ACC112 (cell line): ENCODE results near the gene DDTL.
"Not testable (repeated sequence)": the region's sequence is repeated elsewhere in the genome, so short reads cannot be mapped to it uniquely, and the experiment has no call there.

Experiments used
- H2AFZ ChIP-seq: fragments of 200-600 bp; sonication (generic); one replicate; pipeline ENCODE4 v1.6.0; 2017; ENCODE audit warnings: antibody characterized with exemption, low read length; ENCODE audit not compliant: unreplicated experiment
- H3K27ac ChIP-seq: fragments of 200-600 bp; sonication (generic); 2 replicates; pipeline ENCODE4 v1.5.1; 2014; ENCODE audit warnings: low read depth, mild to moderate bottlenecking, antibody characterized with exemption, low read length, moderate library complexity
- H3K27me3 ChIP-seq: fragments of 200-600 bp; sonication (generic); 2 replicates; pipeline ENCODE4 v1.6.1; 2014; ENCODE audit warnings: mild to moderate bottlenecking, antibody characterized with exemption, low read length, moderate library complexity, mixed read lengths; ENCODE audit not compliant: insufficient read depth
- H3K36me3 ChIP-seq: fragments of 200-600 bp; sonication (generic); 2 replicates; pipeline ENCODE4 v1.6.1; 2016; ENCODE audit warnings: mild to moderate bottlenecking, antibody characterized with exemption, low read length, moderate library complexity, mixed read lengths; ENCODE audit not compliant: insufficient read depth
- H3K4me1 ChIP-seq: fragments of 200-600 bp; sonication (generic); one replicate; pipeline ENCODE4 v1.6.1; 2016; ENCODE audit warnings: low read length, mixed read lengths; ENCODE audit not compliant: insufficient read depth, unreplicated experiment, control insufficient read depth
- H3K4me3 ChIP-seq: fragments of 200-600 bp; sonication (generic); 2 replicates; pipeline ENCODE4 v1.5.1; 2014; ENCODE audit warnings: mild to moderate bottlenecking, low read depth, low read length
- H3K79me2 ChIP-seq: fragments of 200-600 bp; sonication (generic); one replicate; pipeline ENCODE4 v1.6.0; 2016; ENCODE audit warnings: low read length; ENCODE audit not compliant: control insufficient read depth, unreplicated experiment, insufficient read depth

Gene DDTL

DNA sequence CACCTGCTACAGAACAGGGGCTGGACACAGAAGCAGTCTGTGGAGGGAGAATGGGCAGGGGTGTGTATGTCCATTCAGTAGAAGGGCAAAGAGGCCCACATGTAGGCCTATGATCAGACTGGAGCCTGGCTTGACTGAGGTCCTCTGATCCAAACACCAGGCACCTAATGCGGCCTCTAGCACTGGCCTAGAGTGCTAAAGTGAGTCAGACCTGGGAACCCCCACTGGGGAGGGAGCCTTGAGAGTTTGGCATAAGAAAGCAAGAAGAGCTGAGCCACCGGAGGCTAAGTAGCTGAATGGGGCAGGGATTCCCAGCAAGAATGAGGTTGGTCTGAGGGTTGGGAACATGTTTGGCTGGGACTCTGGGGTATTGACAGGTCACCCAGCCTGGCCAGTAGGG is 15.3 kb upstream of the DDTL start:
- not testable (repeated sequence) for H3K27me3 ChIP-seq, H3K27ac ChIP-seq, H3K79me2 ChIP-seq, H3K36me3 ChIP-seq, H3K4me1 ChIP-seq, H2AFZ ChIP-seq, H3K4me3 ChIP-seq

DNA sequence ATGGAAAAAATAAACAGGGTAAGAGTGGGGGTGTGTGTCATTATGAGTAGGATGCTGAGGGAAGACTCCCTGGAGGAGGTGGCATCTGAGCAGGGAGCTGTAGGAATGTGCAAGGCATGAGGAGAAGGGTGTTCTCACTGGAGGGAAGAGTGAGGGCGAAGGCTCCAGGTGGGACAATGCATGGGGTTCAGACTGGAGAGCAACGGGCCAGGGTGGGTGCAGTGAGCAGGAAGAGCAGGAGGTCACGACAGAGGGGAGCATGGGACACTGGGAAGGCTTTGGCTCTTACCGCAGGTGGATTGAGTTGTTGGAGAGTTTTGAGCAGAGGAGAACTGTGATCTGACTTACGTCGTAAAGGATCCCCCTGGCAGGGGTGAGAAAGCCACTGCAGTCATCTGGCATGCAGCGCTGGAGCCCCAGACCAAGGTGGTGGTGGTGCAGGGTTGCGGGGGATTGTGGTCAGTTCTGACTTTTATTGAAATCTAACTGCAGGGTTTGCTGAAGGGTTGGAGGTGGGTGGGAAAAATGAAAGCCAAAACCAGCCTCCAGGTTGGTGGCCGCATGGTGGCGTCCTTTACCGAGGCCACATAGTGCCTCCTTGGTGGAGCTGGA is 13.8 kb upstream of the DDTL start:
- H3K27ac ChIP-seq, H3K4me3 ChIP-seq, H3K27me3 ChIP-seq, H2AFZ ChIP-seq, H3K4me1 ChIP-seq, H3K36me3 ChIP-seq, H3K79me2 ChIP-seq: not testable (repeated sequence)

DNA sequence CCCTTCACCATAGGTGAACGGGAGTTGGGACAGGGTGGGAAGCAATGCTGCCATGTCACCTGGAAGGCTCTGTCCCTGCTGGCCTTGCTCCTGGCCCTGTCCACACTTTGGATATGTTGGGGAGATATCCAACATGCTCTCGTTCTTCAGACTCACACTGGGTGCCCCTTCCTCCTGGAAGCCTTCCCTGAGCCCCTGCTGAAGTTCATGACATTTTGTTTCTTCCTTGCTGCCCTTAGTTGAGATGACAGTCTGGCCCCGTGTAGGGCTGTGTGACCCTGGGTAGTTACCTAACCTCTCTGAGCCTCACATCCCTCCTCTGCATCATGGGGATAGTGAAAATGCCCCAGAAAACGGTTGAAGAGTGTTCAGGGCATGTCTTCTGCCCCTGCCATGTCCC is 13.2 kb upstream of the DDTL start:
- H3K4me1 ChIP-seq, H3K36me3 ChIP-seq, H3K27me3 ChIP-seq, H3K27ac ChIP-seq, H2AFZ ChIP-seq, H3K79me2 ChIP-seq, H3K4me3 ChIP-seq: not testable (repeated sequence)

DNA sequence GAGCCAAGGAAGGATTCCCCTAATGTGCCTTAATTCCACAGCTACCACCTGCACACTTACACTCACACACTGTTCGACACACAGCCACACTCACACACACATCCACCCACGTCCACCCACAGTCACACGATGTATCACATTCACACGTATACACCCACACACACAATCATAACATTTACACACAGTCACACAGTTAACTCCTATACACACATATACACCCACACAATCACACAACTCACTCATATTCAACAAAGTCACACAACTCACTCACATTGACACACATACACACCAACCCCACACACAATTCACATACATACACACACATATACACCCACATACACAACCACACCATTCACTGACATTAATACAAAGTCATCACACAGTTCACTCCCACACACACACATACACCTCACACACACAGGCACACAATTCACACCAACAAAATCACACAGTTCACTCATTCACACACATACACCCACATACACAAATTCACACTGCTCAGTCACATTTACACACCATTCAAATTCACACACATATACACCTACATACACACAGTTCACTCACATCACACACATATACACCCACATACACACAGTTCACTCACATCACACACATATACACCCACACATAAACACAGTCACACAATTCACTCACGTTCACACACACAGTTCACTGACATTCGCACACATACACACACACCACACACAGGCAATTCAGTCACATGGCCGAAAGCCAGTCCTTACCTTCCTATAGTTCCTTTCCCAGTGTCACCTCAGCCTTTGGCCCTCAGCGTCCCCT is 12.3 kb upstream of the DDTL start:
- H3K4me3 ChIP-seq, H3K36me3 ChIP-seq, H3K27me3 ChIP-seq, H3K4me1 ChIP-seq, H2AFZ ChIP-seq, H3K27ac ChIP-seq, H3K79me2 ChIP-seq: not testable (repeated sequence)

DNA sequence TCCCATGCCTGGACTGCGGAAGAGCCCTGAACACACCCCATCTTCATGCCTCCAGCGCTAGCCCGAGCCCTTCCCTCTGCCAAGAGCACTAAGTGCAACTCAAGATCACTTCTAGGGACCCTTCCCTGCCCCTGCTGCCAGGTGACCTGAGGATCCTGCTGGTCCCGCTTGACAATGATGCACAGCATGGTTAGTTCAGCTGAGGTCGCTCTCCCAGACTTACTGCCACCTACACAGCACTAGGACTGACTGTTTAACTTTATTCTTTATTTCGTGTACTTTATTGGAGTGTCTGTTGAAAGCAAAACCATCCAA is 11.7 kb upstream of the DDTL start:
- H3K79me2 ChIP-seq, H3K27me3 ChIP-seq, H3K27ac ChIP-seq, H3K4me1 ChIP-seq, H3K4me3 ChIP-seq, H3K36me3 ChIP-seq, H2AFZ ChIP-seq: not testable (repeated sequence)

GRCh38 chr22:23955886-23956285 is 10.8 kb upstream of the DDTL start:
- not testable (repeated sequence) for H3K4me3 ChIP-seq, H3K79me2 ChIP-seq, H3K27me3 ChIP-seq, H3K27ac ChIP-seq, H2AFZ ChIP-seq, H3K4me1 ChIP-seq, H3K36me3 ChIP-seq

DNA sequence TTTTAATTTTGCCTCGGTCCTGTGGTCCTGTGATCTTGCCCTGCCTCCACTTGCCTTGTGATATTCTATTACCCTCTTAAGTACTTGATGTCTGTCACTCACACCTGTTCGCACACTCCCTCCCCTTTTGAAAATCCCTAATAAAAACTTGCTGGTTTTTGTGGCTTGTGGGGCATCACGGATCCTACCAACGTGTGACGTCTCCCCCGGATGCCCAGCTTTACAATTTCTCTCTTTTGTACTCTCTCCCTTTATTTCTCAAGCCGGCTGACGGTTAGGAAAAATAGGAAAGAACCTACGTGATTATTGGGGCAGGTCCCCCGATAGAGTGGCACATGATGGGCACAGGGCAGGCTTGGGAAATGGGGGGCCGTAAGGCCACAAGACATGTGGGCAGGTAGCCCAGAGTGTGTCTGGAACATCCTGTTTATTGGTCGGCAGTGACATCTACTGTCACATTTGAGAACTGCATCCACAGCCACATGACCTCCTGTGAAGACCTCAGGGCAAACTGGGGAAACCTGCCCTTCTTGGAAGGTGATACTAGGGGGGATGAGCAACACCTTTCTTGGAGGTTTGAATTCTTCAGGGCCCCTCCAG is 10.3 kb upstream of the DDTL start:
- H3K79me2 ChIP-seq, H3K4me1 ChIP-seq, H3K27ac ChIP-seq, H2AFZ ChIP-seq, H3K36me3 ChIP-seq, H3K27me3 ChIP-seq, H3K4me3 ChIP-seq: not testable (repeated sequence)

DNA sequence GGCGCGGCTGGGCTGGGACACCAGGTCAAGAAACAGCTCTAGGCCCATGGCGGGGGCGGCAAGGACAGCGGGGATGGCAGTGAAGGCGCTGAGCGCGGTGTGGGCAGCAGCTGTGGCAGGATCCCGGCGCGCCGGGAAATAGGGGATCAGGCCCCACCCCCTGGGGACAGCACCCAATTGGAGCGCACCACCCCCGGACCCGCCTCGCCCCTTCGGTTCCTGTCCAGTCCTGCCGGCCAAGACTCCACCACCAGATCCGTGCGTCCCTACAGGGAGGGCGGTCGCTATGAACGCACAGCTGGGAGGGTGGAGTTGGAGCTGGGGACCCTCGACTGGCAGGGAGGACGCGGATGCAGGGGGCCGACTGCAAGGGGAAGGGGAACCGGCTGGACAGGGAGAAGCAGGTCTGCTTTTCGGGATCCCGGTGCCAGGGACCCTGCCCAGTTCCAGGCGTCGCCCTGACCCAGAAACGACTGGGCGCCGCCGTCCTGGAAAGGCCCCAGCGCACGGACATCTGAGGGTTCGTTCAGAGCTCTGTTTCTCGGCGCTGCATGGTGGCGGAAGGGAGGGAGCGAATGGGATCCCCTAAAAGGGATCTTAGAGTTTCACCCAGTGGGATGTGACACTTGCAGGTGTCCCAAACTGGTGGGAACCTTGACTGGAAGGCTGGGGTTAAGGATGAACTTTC is 5.5 kb upstream of the DDTL start, which contains the start of gene GSTT2B:
Gene GSTT2B, minus strand, starts transcription at position 112 of the 688 bp plus-strand sequence. Its CDS starts 64 bp downstream, at position 48.
- H3K4me1 ChIP-seq, H2AFZ ChIP-seq, H3K27ac ChIP-seq, H3K79me2 ChIP-seq, H3K36me3 ChIP-seq, H3K27me3 ChIP-seq: not testable (repeated sequence)
- H3K4me3 ChIP-seq: peak within 1 kb of the TSS; percentile 59

DNA sequence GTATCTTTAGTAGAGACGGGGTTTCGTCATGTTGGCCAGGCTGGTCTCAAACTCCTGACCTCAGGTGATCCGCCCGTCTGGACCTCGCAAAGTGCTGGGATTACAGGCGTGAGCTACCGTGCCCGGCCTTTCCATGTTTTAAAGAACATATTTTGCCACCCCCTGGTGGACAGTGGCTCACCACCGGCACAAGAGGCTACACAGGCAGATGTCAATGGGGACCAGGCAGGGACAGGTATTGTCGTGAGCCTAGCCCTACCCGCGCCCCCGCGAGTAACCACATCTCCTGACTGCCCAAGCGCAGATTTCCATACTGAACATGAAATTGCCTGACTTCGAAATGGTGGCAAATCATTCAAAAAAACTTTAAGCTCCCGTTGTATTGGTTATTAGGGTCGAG is 594 bp upstream of the DDTL start:
- H3K4me3 ChIP-seq, H3K36me3 ChIP-seq, H2AFZ ChIP-seq, H3K27ac ChIP-seq, H3K27me3 ChIP-seq, H3K4me1 ChIP-seq, H3K79me2 ChIP-seq: not testable (repeated sequence)

DNA sequence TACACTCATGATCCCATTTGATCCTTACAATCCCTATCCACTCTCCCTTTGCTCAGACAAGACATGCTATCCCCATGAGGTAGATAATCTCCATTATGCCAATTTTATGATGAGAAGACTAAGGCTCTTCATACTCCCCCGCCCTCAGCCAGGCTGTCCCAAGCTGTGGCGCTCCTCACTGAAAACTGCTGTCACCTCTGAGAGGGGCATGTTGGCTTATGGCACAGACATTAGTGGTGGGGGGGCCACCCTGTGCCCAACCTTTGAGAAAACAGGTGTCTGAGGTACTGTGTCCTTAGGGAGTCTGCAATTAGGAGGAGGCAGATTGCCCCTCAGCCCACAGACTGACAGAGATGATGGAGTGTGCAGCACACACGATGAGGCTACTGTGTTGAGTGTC is 2.4 kb downstream of the DDTL start:
- no peak overlapping the region for H2AFZ ChIP-seq
- no peaks in the 10 kb centered on the region for H3K4me1 ChIP-seq
- no peaks in the 10 kb centered on the region for H3K27me3 ChIP-seq
- H3K36me3 ChIP-seq: no peaks in the 10 kb centered on the region
- peaks cover 5% of the 10 kb centered on the region for H3K79me2 ChIP-seq
- H3K27ac ChIP-seq: no peak overlapping the region
- no peak overlapping the region for H3K4me3 ChIP-seq

DNA sequence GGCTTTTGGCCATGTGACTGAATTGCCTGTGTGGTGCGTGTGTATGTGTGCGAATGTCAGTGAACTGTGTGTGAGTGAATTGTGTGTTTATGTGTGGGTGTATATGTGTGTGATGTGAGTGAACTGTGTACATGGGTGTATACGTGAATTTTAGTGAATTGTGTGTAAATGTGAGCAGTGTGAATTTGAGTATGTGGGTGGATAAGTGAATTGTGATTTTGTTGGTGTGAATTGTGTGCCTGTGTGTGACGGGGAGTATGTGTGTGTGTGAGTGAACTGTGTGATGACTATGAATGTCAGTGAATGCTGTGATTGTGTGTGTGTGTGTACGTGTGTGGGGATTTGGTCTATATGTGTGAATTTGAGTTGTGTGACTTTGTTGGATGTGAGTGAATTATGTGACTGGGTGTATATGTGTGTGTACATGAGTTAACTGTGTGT is 3.5 kb downstream of the DDTL start:
- no peaks in the 10 kb centered on the region for H3K4me1 ChIP-seq
- H3K36me3 ChIP-seq: no peaks in the 10 kb centered on the region
- no peak overlapping the region for H3K4me3 ChIP-seq
- H3K27me3 ChIP-seq: no peaks in the 10 kb centered on the region
- no peak overlapping the region for H2AFZ ChIP-seq
- peaks cover 5% of the 10 kb centered on the region for H3K79me2 ChIP-seq
- no peak overlapping the region for H3K27ac ChIP-seq
